H1 (cell line): ENCODE measurements around the gene PAIP2. TPM values are rescaled to one million over a fixed set of nuclear protein-coding genes. Genes with fewer than 3 reads are reported as not detected.

Source experiments
- CTCF ChIA-PET: fragments of 300-600 bp; sonication (Branson Sonifier 250); formaldehyde crosslinking; loops from one replicate; lab custom pipeline; 2021; ENCODE audit not compliant: partially characterized antibody; lab: Charles Lee
- POLR2A ChIA-PET: fragments of 300-600 bp; sonication (Branson Sonifier 250); formaldehyde crosslinking; loops from one replicate; lab custom pipeline; 2021; ENCODE audit warnings: inconsistent platforms; ENCODE audit not compliant: partially characterized antibody; lab: Charles Lee
- DNase-seq, 2 experiments: peaks; one replicate each; pipeline versions ENCODE4 v3.0.0 to v3.0.0-alpha.2; 2010 to 2022; ENCODE audit warnings: low spot score in 2 of 2, low read depth in 1 of 2, mixed read lengths in 1 of 2
- FAIRE-seq: peaks from 2 replicates; lab custom pipeline; 2011; peaks lifted over from hg19 to GRCh38; lab: Jason Lieb, UNC
- H2AFZ ChIP-seq: 2 replicates; pipeline ENCODE4 v1.8.1; 2012; ENCODE audit warnings: low read length, inconsistent platforms
- H2AK5ac ChIP-seq: 2 replicates; pipeline ENCODE4 v1.6.1; 2013; ENCODE audit warnings: low read depth, low read length
- H2BK120ac ChIP-seq: replicated peaks from 2 replicates; pipeline ENCODE3; 2013; ENCODE audit warnings: low read depth, low read length, inconsistent platforms
- H2BK12ac ChIP-seq: 2 replicates; pipeline ENCODE4 v1.6.1; 2013; ENCODE audit warnings: low read depth, low read length
- H2BK15ac ChIP-seq: 2 replicates; pipeline ENCODE4 v1.6.1; 2013; ENCODE audit warnings: low read length
- H2BK20ac ChIP-seq: 2 replicates; pipeline ENCODE4 v1.6.1; 2013; ENCODE audit warnings: low read length
- H2BK5ac ChIP-seq: 2 replicates; pipeline ENCODE4 v1.6.1; 2013; ENCODE audit warnings: low read depth, low read length
- H3K14ac ChIP-seq: 2 replicates; pipeline ENCODE4 v1.6.1; 2013; ENCODE audit warnings: inconsistent platforms; ENCODE audit not compliant: insufficient read length
- H3K18ac ChIP-seq: 2 replicates; pipeline ENCODE4 v1.6.1; 2013; ENCODE audit warnings: low read length; ENCODE audit errors: extremely low read depth
- H3K23ac ChIP-seq: 2 replicates; pipeline ENCODE4 v1.6.1; 2013; ENCODE audit warnings: inconsistent platforms; ENCODE audit not compliant: insufficient read length
- H3K23me2 ChIP-seq: 2 replicates; pipeline ENCODE4 v1.6.1; 2013; ENCODE audit warnings: low read depth, low read length
- H3K27ac ChIP-seq: 2 replicates; pipeline ENCODE4 v1.6.1; 2011; ENCODE audit warnings: low read depth, low read length, inconsistent platforms
- H3K27me3 ChIP-seq, 4 experiments: replicated peaks in 1 of 4; 1 replicate in 1 of 4; 2 replicates in 3 of 4; pipeline versions ENCODE4 v1.6.1 to v1.8.1; 2011 to 2013; ENCODE audit warnings: low read length in 3 of 4, mild to moderate bottlenecking in 3 of 4, inconsistent platforms in 2 of 4, mixed read lengths in 2 of 4, moderate library complexity in 1 of 4; ENCODE audit not compliant: control insufficient read depth in 3 of 4, insufficient read depth in 3 of 4; ENCODE audit errors: extremely low read depth in 1 of 4
- H3K36me3 ChIP-seq, 4 experiments: 2 replicates each; pipeline versions ENCODE4 v1.6.1 to v1.8.1; 2011 to 2013; ENCODE audit warnings: mild to moderate bottlenecking in 4 of 4, low read length in 3 of 4, moderate library complexity in 2 of 4, control low read depth in 1 of 4, inconsistent platforms in 1 of 4; ENCODE audit not compliant: insufficient read depth in 4 of 4, control insufficient read depth in 2 of 4
- H3K4ac ChIP-seq: replicated peaks from 2 replicates; pipeline ENCODE3; 2013; ENCODE audit warnings: low read length, low read depth, mixed read lengths, inconsistent platforms; ENCODE audit not compliant: insufficient read length
- H3K4me1 ChIP-seq, 4 experiments: replicated peaks in 1 of 4; 1 replicate in 1 of 4; 2 replicates in 3 of 4; pipeline versions ENCODE4 v1.6.1 to v1.8.1; 2011 to 2013; ENCODE audit warnings: low read length in 3 of 4, inconsistent platforms in 2 of 4, mixed read lengths in 1 of 4; ENCODE audit not compliant: insufficient read depth in 4 of 4, control insufficient read depth in 3 of 4
- H3K4me2 ChIP-seq, 2 experiments: 2 replicates each; pipeline versions ENCODE4 v1.6.1 to v1.8.1; 2011 to 2013; ENCODE audit warnings: low read depth in 2 of 2, low read length in 2 of 2, control low read depth in 1 of 2, inconsistent platforms in 1 of 2, mild to moderate bottlenecking in 1 of 2; ENCODE audit not compliant: insufficient read depth in 1 of 2
- H3K4me3 ChIP-seq, 4 experiments: fragments of 200-600, 300-600 bp in 1 of 4; sonication (generic), shearing (Covaris generic), sonication (Bioruptor Twin) in 1 of 4; 2 replicates each; pipeline versions ENCODE4 v1.5.1 to v1.8.1; 2011 to 2016; ENCODE audit warnings: low read length in 4 of 4, low read depth in 3 of 4, control low read depth in 2 of 4, inconsistent platforms in 2 of 4, mild to moderate bottlenecking in 2 of 4, mixed read lengths in 1 of 4, moderate library complexity in 1 of 4; ENCODE audit not compliant: insufficient read depth in 2 of 4; ENCODE audit errors: extremely low read depth in 1 of 4
- H3K56ac ChIP-seq: replicated peaks from 2 replicates; pipeline ENCODE3; 2013; ENCODE audit warnings: low read depth, mild to moderate bottlenecking, mixed read lengths, low read length, inconsistent platforms; ENCODE audit not compliant: insufficient read length
- H3K79me1 ChIP-seq: 2 replicates; pipeline ENCODE4 v1.6.1; 2013; ENCODE audit warnings: low read depth, low read length, control low read depth
- H3K79me2 ChIP-seq, 2 experiments: 2 replicates each; pipeline versions ENCODE4 v1.6.1 to v1.8.1; 2012 to 2013; ENCODE audit warnings: low read length in 2 of 2, mild to moderate bottlenecking in 2 of 2, inconsistent platforms in 1 of 2; ENCODE audit not compliant: insufficient read depth in 2 of 2, control insufficient read depth in 1 of 2
- H3K9ac ChIP-seq, 4 experiments: replicated peaks in 1 of 4; 1 replicate in 1 of 4; 2 replicates in 3 of 4; pipeline versions ENCODE4 v1.6.1 to v1.8.1; 2011 to 2013; ENCODE audit warnings: low read depth in 3 of 4, low read length in 3 of 4, control low read depth in 2 of 4, mild to moderate bottlenecking in 2 of 4, moderate library complexity in 2 of 4, inconsistent platforms in 1 of 4; ENCODE audit errors: extremely low read depth in 1 of 4
- H3K9me3 ChIP-seq, 2 experiments: 2 replicates each; pipeline versions ENCODE4 v1.6.1 to v1.8.1; 2012 to 2013; ENCODE audit warnings: mild to moderate bottlenecking in 2 of 2, moderate library complexity in 2 of 2, control low read depth in 1 of 2, inconsistent platforms in 1 of 2, low read depth in 1 of 2, low read length in 1 of 2, mixed read lengths in 1 of 2; ENCODE audit not compliant: insufficient read depth in 2 of 2
- H4K20me1 ChIP-seq, 2 experiments: replicated peaks in 1 of 2; 2 replicates each; pipeline versions ENCODE3 to v1.8.1; 2011 to 2013; ENCODE audit warnings: inconsistent platforms in 2 of 2, low read length in 2 of 2, mild to moderate bottlenecking in 1 of 2; ENCODE audit not compliant: insufficient read depth in 2 of 2, control insufficient read depth in 1 of 2
- H4K5ac ChIP-seq: 2 replicates; pipeline ENCODE4 v1.6.1; 2013; ENCODE audit warnings: low read length, low read depth, mixed read lengths, inconsistent platforms; ENCODE audit not compliant: insufficient read length
- H4K8ac ChIP-seq: 2 replicates; pipeline ENCODE4 v1.8.0; 2013; ENCODE audit warnings: mild to moderate bottlenecking, moderate library complexity, low read length, inconsistent platforms; ENCODE audit not compliant: insufficient read depth; ENCODE audit errors: extremely low read depth
- H4K91ac ChIP-seq: replicated peaks from 2 replicates; pipeline ENCODE3; 2013; ENCODE audit warnings: low read length, mixed read lengths, inconsistent platforms; ENCODE audit not compliant: insufficient read length
- CHD2 ChIP-seq: IDR thresholded peaks from 2 replicates; pipeline ENCODE4 v1.6.1; 2012; ENCODE audit warnings: low read length, improper control_type of control experiment
- CTBP2 ChIP-seq: IDR thresholded peaks from 2 replicates; pipeline ENCODE4 v1.7.0; 2011; ENCODE audit warnings: borderline replicate concordance, mild to moderate bottlenecking, moderate library complexity, mixed read lengths, low read length; ENCODE audit not compliant: insufficient read depth, insufficient read length
- EGR1 ChIP-seq: IDR thresholded peaks from 2 replicates; pipeline ENCODE4 v1.6.1; 2011; ENCODE audit warnings: low read depth, low read length, borderline replicate concordance
- HDAC2 ChIP-seq, 2 experiments: fragments of 300-600 bp in 1 of 2; sonication (generic) in 1 of 2; IDR thresholded peaks; 2 replicates each; pipeline ENCODE4 v1.6.1; 2011 to 2012; ENCODE audit warnings: low read depth in 2 of 2, low read length in 2 of 2, mild to moderate bottlenecking in 2 of 2, moderate library complexity in 2 of 2, borderline replicate concordance in 1 of 2, inconsistent platforms in 1 of 2
- TBP ChIP-seq: IDR thresholded peaks from 2 replicates; pipeline ENCODE4 v1.6.1; 2011; ENCODE audit warnings: low read depth, low read length, improper control_type of control experiment
- WGBS, 2 experiments: shearing (Covaris generic) in 1 of 2; methylation state at CpG; one replicate each; pipeline versions ENCODE4 v1.1.6 to v1.1.7; 2013 to 2015; ENCODE audit warnings: low lambda C conversion rate in 2 of 2, mixed read lengths in 2 of 2, inconsistent platforms in 1 of 2, low coverage in 1 of 2, missing lambda C conversion rate in 1 of 2; ENCODE audit not compliant: insufficient replicate concordance in 2 of 2, insufficient coverage in 1 of 2, insufficient read length in 1 of 2; ENCODE audit errors: extremely low coverage in 1 of 2, missing lambda C conversion rate in 1 of 2; 5-methylcytosine and 5-hydroxymethylcytosine counted together
- polyA plus RNA-seq, 7 experiments: library from polyadenylated mRNA; depleted of rRNA in 3 of 7; stranded (reverse) in 5 of 7; unstranded in 2 of 7; fragments of >200 nt in 5 of 7; fragments of 200-250 nt in 2 of 7; gene quantifications; 1 replicate in 5 of 7; 2 replicates in 1 of 7; 4 replicates in 1 of 7; pipeline versions ENCODE4 v1.2.1 to v1.2.3, GENCODE V29; 2011 to 2013; ENCODE audit warnings: missing spikeins in 2 of 7, mixed read lengths in 2 of 7
- total RNA-seq: library from RNA; stranded (reverse); fragmentation: NEBNext Ultra II Directional; extraction: Animal tissue kit (Norgen Biotek cat#: 25700); gene quantifications from 2 replicates; pipeline ENCODE4 v1.2.1, GENCODE V29; 2021

The PAIP2 gene
- total and polyA plus RNA-seq, 2 of the 8 experiments (the other 6 are each of a cell fraction or from before 2014, with no cell fraction given): 87.6 to 162 TPM

- TF ChIP-seq CHD2 (no peak), CTBP2 (no peak), HDAC2 (IDR thresholded peaks at IDR 0.05; ENCODE audit: borderline replicate concordance in 1 of 2, low read depth in 2 of 2, low read length in 2 of 2) (no peak), EGR1 (no peak), TBP (no peak)
- H3K79me1 ChIP-seq: no peaks in the 10 kb centered on the region
- ChIA-PET POLR2A (interaction anchor here (0.5 to 1.4 kb wide), 5 partner anchors 8 to 102 kb away, joined by 3 to 4 read pairs (median 3); no protein-coding TSS in a partner anchor), CTCF (interaction anchor here (1.5 kb wide), 2 partner anchors 13 to 98 kb away, joined by 6 read pairs; no protein-coding TSS in a partner anchor)
- H3K23ac ChIP-seq: no peak overlapping the region
- no peak overlapping the region for H3K4me2 ChIP-seq
- H2AFZ ChIP-seq: no peak overlapping the region
- H3K27me3 ChIP-seq: no peaks in the 10 kb centered on the region
- no peak overlapping the region for H4K91ac ChIP-seq
- no peak overlapping the region for H2BK5ac ChIP-seq
- H2BK12ac ChIP-seq: no peak overlapping the region
- H3K18ac ChIP-seq: no peak overlapping the region
- H3K56ac ChIP-seq: no peak overlapping the region
- FAIRE-seq (no peak), DNase-seq (no peak)
- no peak overlapping the region for H2BK15ac ChIP-seq
- no peak overlapping the region for H4K5ac ChIP-seq
- H3K14ac ChIP-seq: no peak overlapping the region
- H3K4me1 ChIP-seq: peaks cover 4 to 9% (median 6%) of the 10 kb centered on the region in 4 experiments; a peak in 4 of 7 replicates
- WGBS, 2 experiments: 92% methylated on average over 8 of the region's 8 CpGs; no CpG with 5 or more reads in 1 of the 2 experiments
- H3K79me2 ChIP-seq: no peaks in the 10 kb centered on the region
- no peak overlapping the region for H3K4me3 ChIP-seq
- no peak overlapping the region for H2AK5ac ChIP-seq
- no peak overlapping the region for H3K9ac ChIP-seq
- H2BK20ac ChIP-seq: no peak overlapping the region
- peaks cover 2 to 21% (median 6%) of the 10 kb centered on the region in 4 experiments; a peak in 5 of 8 replicates for H3K36me3 ChIP-seq
- H4K8ac ChIP-seq: no peak overlapping the region
- no peak overlapping the region for H2BK120ac ChIP-seq
- H3K23me2 ChIP-seq: no peaks in the 10 kb centered on the region
- no peak overlapping the region for H3K4ac ChIP-seq
- no peaks in the 10 kb centered on the region for H3K9me3 ChIP-seq
- H3K27ac ChIP-seq: no peak overlapping the region
- no peaks in the 10 kb centered on the region for H4K20me1 ChIP-seq
These were observed 73.7 kb downstream of the PAIP2 start for GRCh38 chr5:139415221-139415861.
